A549 (cell line): ENCODE measurements around the gene MEGF8.

Experiments
- EHMT2 ChIP-seq: fragments of 200-600 bp; sonication (generic); IDR thresholded peaks from 2 replicates; pipeline ENCODE4 v1.6.1; 2016; ENCODE audit warnings: antibody characterized with exemption, low read depth, mild to moderate bottlenecking, moderate library complexity
- FOSL2 ChIP-seq, 2 experiments: fragments of 450-650 bp in 1 of 2; fragments of >200 bp in 1 of 2; sonication (Bioruptor Twin) in 1 of 2; formaldehyde crosslinking; IDR thresholded peaks; 2 replicates each; pipeline versions ENCODE4 v1.5.0 to v1.6.1; 2016 to 2020; ENCODE audit warnings: mild to moderate bottlenecking in 1 of 2, moderate library complexity in 1 of 2
- HDAC2 ChIP-seq: fragments of 200-600 bp; sonication (generic); IDR thresholded peaks from 2 replicates; pipeline ENCODE4 v1.6.1; 2016
- NR3C1 ChIP-seq: fragments of >200 bp; sonication (Bioruptor Twin); formaldehyde crosslinking; IDR thresholded peaks from 3 replicates; pipeline ENCODE4 v1.6.1; 2017
- POLR2A ChIP-seq: IDR thresholded peaks from 2 replicates; pipeline ENCODE4 v1.6.1; 2012; ENCODE audit warnings: mild to moderate bottlenecking, low read length
- SMC3 ChIP-seq: fragments of >200 bp; sonication (Bioruptor Twin); formaldehyde crosslinking; IDR thresholded peaks from 3 replicates; pipeline ENCODE4 v1.6.1; 2018; ENCODE audit warnings: inconsistent platforms
- TF ChIP-seq, protein P1 (sequence below): fragments of 200-600 bp; sonication (generic); IDR thresholded peaks from 2 replicates; pipeline ENCODE4 v1.6.1; 2016; ENCODE audit warnings: antibody characterized with exemption, mild to moderate bottlenecking, moderate library complexity
- TF ChIP-seq, protein P2 (sequence below): fragments of >200 bp; sonication (Bioruptor Twin); formaldehyde crosslinking; IDR thresholded peaks from 3 replicates; pipeline ENCODE4 v1.5.1; 2016

DNA sequence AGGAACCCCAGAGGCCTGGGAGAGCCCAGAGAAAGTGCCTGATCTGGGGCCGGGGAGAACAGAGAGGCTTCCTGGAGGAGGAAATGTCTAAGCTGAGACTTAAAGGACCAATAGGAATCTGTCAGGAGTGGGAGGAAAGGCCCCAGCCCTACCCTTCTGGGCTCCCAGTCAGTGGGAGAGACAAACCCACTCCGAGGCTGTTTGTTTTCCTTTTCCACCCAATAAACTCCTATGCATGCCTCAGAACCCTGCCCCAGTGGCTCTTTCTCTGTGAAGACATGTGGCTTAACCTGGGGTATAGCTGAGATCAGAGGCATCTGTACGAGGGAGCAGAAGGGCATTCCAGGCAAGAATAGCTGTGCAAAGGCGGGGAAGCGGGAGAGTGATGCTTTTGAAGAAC lies 1.9 kb downstream of the MEGF8 start:
- TF ChIP-seq, protein P1, sequence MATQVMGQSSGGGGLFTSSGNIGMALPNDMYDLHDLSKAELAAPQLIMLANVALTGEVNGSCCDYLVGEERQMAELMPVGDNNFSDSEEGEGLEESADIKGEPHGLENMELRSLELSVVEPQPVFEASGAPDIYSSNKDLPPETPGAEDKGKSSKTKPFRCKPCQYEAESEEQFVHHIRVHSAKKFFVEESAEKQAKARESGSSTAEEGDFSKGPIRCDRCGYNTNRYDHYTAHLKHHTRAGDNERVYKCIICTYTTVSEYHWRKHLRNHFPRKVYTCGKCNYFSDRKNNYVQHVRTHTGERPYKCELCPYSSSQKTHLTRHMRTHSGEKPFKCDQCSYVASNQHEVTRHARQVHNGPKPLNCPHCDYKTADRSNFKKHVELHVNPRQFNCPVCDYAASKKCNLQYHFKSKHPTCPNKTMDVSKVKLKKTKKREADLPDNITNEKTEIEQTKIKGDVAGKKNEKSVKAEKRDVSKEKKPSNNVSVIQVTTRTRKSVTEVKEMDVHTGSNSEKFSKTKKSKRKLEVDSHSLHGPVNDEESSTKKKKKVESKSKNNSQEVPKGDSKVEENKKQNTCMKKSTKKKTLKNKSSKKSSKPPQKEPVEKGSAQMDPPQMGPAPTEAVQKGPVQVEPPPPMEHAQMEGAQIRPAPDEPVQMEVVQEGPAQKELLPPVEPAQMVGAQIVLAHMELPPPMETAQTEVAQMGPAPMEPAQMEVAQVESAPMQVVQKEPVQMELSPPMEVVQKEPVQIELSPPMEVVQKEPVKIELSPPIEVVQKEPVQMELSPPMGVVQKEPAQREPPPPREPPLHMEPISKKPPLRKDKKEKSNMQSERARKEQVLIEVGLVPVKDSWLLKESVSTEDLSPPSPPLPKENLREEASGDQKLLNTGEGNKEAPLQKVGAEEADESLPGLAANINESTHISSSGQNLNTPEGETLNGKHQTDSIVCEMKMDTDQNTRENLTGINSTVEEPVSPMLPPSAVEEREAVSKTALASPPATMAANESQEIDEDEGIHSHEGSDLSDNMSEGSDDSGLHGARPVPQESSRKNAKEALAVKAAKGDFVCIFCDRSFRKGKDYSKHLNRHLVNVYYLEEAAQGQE, result no peak
- TF ChIP-seq EHMT2 (no peak), NR3C1 (no peak), HDAC2 (no peak), POLR2A (no peak), FOSL2 (IDR thresholded peaks at IDR 0.05) (no peak), FOSL2 (CRISPR knock-in tag; IDR thresholded peaks at IDR 0.05) (no peak), SMC3 (no peak)
- TF ChIP-seq, protein P2, sequence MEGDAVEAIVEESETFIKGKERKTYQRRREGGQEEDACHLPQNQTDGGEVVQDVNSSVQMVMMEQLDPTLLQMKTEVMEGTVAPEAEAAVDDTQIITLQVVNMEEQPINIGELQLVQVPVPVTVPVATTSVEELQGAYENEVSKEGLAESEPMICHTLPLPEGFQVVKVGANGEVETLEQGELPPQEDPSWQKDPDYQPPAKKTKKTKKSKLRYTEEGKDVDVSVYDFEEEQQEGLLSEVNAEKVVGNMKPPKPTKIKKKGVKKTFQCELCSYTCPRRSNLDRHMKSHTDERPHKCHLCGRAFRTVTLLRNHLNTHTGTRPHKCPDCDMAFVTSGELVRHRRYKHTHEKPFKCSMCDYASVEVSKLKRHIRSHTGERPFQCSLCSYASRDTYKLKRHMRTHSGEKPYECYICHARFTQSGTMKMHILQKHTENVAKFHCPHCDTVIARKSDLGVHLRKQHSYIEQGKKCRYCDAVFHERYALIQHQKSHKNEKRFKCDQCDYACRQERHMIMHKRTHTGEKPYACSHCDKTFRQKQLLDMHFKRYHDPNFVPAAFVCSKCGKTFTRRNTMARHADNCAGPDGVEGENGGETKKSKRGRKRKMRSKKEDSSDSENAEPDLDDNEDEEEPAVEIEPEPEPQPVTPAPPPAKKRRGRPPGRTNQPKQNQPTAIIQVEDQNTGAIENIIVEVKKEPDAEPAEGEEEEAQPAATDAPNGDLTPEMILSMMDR, result no peak
